Endothelial cell of umbilical vein (primary cell): ENCODE results near the gene NFIC. TPM values are rescaled to one million over a fixed set of nuclear protein-coding genes. Genes with fewer than 3 reads are reported as not detected.

Source experiments
- BruUV-seq: library from RNA; stranded (reverse); fragments of 400-500 nt; replicated peaks from 2 replicates; lab custom pipeline; 2021; lab: Mats Ljungman, UMichigan
- CTCF ChIA-PET: fragments of 300-600, 350-600 bp; sonication (Branson Sonifier 250); formaldehyde crosslinking; loops from one replicate; lab custom pipeline; 2021; ENCODE audit warnings: antibody characterized with exemption, inconsistent platforms; lab: Charles Lee
- POLR2A ChIA-PET: fragments of 300-600, 350-600 bp; sonication (Branson Sonifier 250); formaldehyde crosslinking; loops from one replicate; lab custom pipeline; 2021; ENCODE audit warnings: antibody characterized with exemption, inconsistent platforms; lab: Charles Lee
- DNase-seq: peaks from one replicate; pipeline ENCODE4 v3.0.0-alpha.2; 2011; ENCODE audit warnings: low read depth, low spot score
- FAIRE-seq: peaks from 2 replicates; lab custom pipeline; 2011; peaks lifted over from hg19 to GRCh38; lab: Jason Lieb, UNC
- H2AFZ ChIP-seq: 2 replicates; pipeline ENCODE4 v1.6.0; 2012; ENCODE audit warnings: low read depth, low read length, control low read depth, inconsistent platforms
- H3K27ac ChIP-seq: 2 replicates; pipeline ENCODE4 v1.5.1; 2011; ENCODE audit warnings: low read depth, mild to moderate bottlenecking, control low read depth, low read length, moderate library complexity; ENCODE audit not compliant: insufficient read depth
- H3K27me3 ChIP-seq, 2 experiments: 2 replicates each; pipeline versions ENCODE4 v1.6.0 to v1.6.1; 2011; ENCODE audit warnings: low read length in 2 of 2, mixed read lengths in 1 of 2; ENCODE audit not compliant: control insufficient read depth in 2 of 2, insufficient read depth in 2 of 2
- H3K36me3 ChIP-seq, 2 experiments: 2 replicates in 1 of 2; 3 replicates in 1 of 2; pipeline ENCODE4 v1.5.1; 2011; ENCODE audit warnings: low read length in 2 of 2, mild to moderate bottlenecking in 1 of 2, moderate library complexity in 1 of 2; ENCODE audit not compliant: control insufficient read depth in 2 of 2, insufficient read depth in 2 of 2; ENCODE audit errors: extremely low read depth in 1 of 2
- H3K4me1 ChIP-seq: 3 replicates; pipeline ENCODE4 v1.5.1; 2011; ENCODE audit warnings: mild to moderate bottlenecking, low read length; ENCODE audit not compliant: control insufficient read depth, insufficient read depth; ENCODE audit errors: extremely low read depth
- H3K4me2 ChIP-seq: 2 replicates; pipeline ENCODE4 v1.6.1; 2011; ENCODE audit warnings: low read length, control low read depth, mixed read lengths; ENCODE audit not compliant: insufficient read depth
- H3K4me3 ChIP-seq, 3 experiments: fragments of 200-600 bp in 1 of 3; sonication (generic), shearing (Covaris generic) in 1 of 3; replicated peaks in 1 of 3; 2 replicates each; pipeline ENCODE4 v1.5.1; 2011 to 2016; ENCODE audit warnings: control low read depth in 3 of 3, low read length in 3 of 3, mild to moderate bottlenecking in 2 of 3, inconsistent platforms in 1 of 3, low read depth in 1 of 3, moderate library complexity in 1 of 3; ENCODE audit not compliant: insufficient read depth in 1 of 3
- H3K79me2 ChIP-seq: 2 replicates; pipeline ENCODE4 v1.6.0; 2012; ENCODE audit warnings: low read length, inconsistent platforms; ENCODE audit not compliant: control insufficient read depth, insufficient read depth
- H3K9ac ChIP-seq: replicated peaks from 2 replicates; pipeline ENCODE3; 2011; ENCODE audit warnings: low read length, control low read depth; ENCODE audit not compliant: insufficient read depth; ENCODE audit errors: extremely low read depth
- H3K9me1 ChIP-seq: replicated peaks from 3 replicates; pipeline ENCODE4 v1.6.0; 2011; ENCODE audit warnings: mild to moderate bottlenecking, low read length; ENCODE audit not compliant: control insufficient read depth, insufficient read depth; ENCODE audit errors: extremely low read depth
- H3K9me3 ChIP-seq: replicated peaks from 2 replicates; pipeline ENCODE4 v1.5.1; 2012; ENCODE audit warnings: low read length, inconsistent platforms; ENCODE audit not compliant: control insufficient read depth, insufficient read depth
- H4K20me1 ChIP-seq: replicated peaks from 2 replicates; pipeline ENCODE3; 2011; ENCODE audit warnings: mild to moderate bottlenecking, low read length; ENCODE audit not compliant: control insufficient read depth, insufficient read depth; ENCODE audit errors: extremely low read depth
- EZH2 ChIP-seq: IDR thresholded peaks from 2 replicates; pipeline ENCODE4 v1.6.1; 2012; ENCODE audit warnings: borderline replicate concordance, low read depth, mild to moderate bottlenecking, moderate library complexity, low read length, inconsistent platforms; ENCODE audit not compliant: severe bottlenecking
- FOS ChIP-seq: IDR thresholded peaks from 2 replicates; pipeline ENCODE4 v1.6.1; 2011; ENCODE audit warnings: mild to moderate bottlenecking, low read length, moderate library complexity, borderline replicate concordance; ENCODE audit not compliant: insufficient read depth
- GATA2 ChIP-seq: IDR thresholded peaks from 2 replicates; pipeline ENCODE4 v1.7.0; 2011; ENCODE audit warnings: low read depth, mild to moderate bottlenecking, moderate library complexity, mixed read lengths, low read length; ENCODE audit not compliant: insufficient read length, insufficient read depth
- JUN ChIP-seq: IDR thresholded peaks from 2 replicates; pipeline ENCODE4 v1.6.1; 2011; ENCODE audit warnings: borderline replicate concordance, low read depth; ENCODE audit not compliant: insufficient read length, insufficient read depth
- MYC ChIP-seq: IDR thresholded peaks from one replicate; pipeline ENCODE4 v1.6.1; 2011; ENCODE audit warnings: mild to moderate bottlenecking, low read depth, low read length
- POLR2A ChIP-seq: IDR thresholded peaks from 2 replicates; pipeline ENCODE4 v1.6.1; 2012; ENCODE audit warnings: low read depth, mild to moderate bottlenecking, control low read depth, low read length
- POLR2AphosphoS5 ChIP-seq: IDR thresholded peaks from 2 replicates; pipeline ENCODE4 v1.6.1; 2012; ENCODE audit warnings: low read depth, mild to moderate bottlenecking, control low read depth, low read length, moderate library complexity; ENCODE audit not compliant: insufficient read depth
- dilution Hi-C: fragments of 300-500 bp; cut with MboI; formaldehyde crosslinking; loops from one replicate; pipeline ENCODE4 v1.15.0; 2019; ENCODE audit warnings: low sequenced_read_pairs; ENCODE audit not compliant: extremely low pct_ligation_motif_present
- intact Hi-C: fragments of 100-400 bp; cut with micrococcal nuclease; formaldehyde crosslinking; loops from one replicate; pipeline ENCODE4 v1.10.0; 2022
- polyA plus RNA-seq, 4 experiments: library from polyadenylated mRNA; depleted of rRNA in 3 of 4; stranded (reverse) in 3 of 4; unstranded in 1 of 4; fragments of >200 nt; gene quantifications; 2 replicates each; pipeline versions ENCODE4 v1.2.1 to v1.2.3, GENCODE V29; 2011 to 2012; ENCODE audit warnings: missing spikeins in 1 of 4
- total RNA-seq: library from RNA; stranded (reverse); gene quantifications from 2 replicates; pipeline ENCODE4 v1.2.3, GENCODE V29; 2021
- TF ChIP-seq, protein P1 (sequence below): IDR thresholded peaks from 2 replicates; pipeline ENCODE4 v1.6.1; 2011; ENCODE audit not compliant: insufficient read depth, insufficient read length
- TF ChIP-seq, protein P2 (sequence below), 2 donors: IDR thresholded peaks; 1 replicate in 1 of 2; 2 replicates in 1 of 2; pipeline ENCODE4 v1.5.1; 2011; ENCODE audit warnings: low read length in 2 of 2, mild to moderate bottlenecking in 2 of 2, moderate library complexity in 2 of 2, control low read depth in 1 of 2, inconsistent platforms in 1 of 2, low read depth in 1 of 2; ENCODE audit not compliant: insufficient read depth in 1 of 2; ENCODE audit errors: extremely low read depth in 1 of 2

The NFIC gene
- total and polyA plus RNA-seq, 2 donors (not counting 3 experiments of a cell fraction or from before 2014, with no cell fraction given): 11.4 to 133 TPM

DNA sequence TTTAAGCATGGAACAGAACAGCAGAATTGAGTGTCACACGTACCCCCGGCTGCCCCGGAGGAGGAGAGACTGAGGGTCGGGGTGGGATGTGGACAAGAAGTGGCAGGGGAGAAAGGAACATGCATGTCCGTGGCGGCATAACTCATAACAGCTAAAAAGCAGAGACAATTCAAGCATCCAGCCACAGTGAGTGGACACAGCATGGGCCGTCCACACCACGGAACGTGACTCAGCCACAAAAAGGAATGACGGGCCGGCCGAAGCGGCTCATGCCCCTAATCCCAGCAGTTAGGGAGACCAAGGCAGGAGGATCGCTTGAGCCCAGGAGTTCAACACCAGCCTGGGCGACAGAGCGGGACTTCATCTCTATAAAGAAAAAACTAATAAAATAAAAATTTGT lies 126.5 kb downstream of the NFIC start:
- Histone ChIP-seq H3K9me3 (no peaks in the 10 kb centered on the region), H3K4me1 (no peaks in the 10 kb centered on the region), H3K27me3 (no peaks in the 10 kb centered on the region), H3K27ac (no peak overlapping the region), H4K20me1 (no peaks in the 10 kb centered on the region), H3K9me1 (no peaks in the 10 kb centered on the region), H3K36me3 (peaks cover 0 to 18% of the 10 kb centered on the region in 2 experiments), H3K4me3 (no peak overlapping the region), H2AFZ (no peak overlapping the region), H3K9ac (no peak overlapping the region), H3K79me2 (peaks cover 9% of the 10 kb centered on the region), H3K4me2 (no peak overlapping the region)
- intact Hi-C loops: no loop called here
- TF ChIP-seq, protein P1, sequence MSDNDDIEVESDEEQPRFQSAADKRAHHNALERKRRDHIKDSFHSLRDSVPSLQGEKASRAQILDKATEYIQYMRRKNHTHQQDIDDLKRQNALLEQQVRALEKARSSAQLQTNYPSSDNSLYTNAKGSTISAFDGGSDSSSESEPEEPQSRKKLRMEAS: no peak
- no peak for TF ChIP-seq MYC
- no peak for TF ChIP-seq EZH2
- TF ChIP-seq GATA2: no peak
- TF ChIP-seq JUN: no peak
- TF ChIP-seq FOS: no peak
- no peak for TF ChIP-seq POLR2AphosphoS5
- TF ChIP-seq POLR2A: no peak
- TF ChIP-seq, protein P2, sequence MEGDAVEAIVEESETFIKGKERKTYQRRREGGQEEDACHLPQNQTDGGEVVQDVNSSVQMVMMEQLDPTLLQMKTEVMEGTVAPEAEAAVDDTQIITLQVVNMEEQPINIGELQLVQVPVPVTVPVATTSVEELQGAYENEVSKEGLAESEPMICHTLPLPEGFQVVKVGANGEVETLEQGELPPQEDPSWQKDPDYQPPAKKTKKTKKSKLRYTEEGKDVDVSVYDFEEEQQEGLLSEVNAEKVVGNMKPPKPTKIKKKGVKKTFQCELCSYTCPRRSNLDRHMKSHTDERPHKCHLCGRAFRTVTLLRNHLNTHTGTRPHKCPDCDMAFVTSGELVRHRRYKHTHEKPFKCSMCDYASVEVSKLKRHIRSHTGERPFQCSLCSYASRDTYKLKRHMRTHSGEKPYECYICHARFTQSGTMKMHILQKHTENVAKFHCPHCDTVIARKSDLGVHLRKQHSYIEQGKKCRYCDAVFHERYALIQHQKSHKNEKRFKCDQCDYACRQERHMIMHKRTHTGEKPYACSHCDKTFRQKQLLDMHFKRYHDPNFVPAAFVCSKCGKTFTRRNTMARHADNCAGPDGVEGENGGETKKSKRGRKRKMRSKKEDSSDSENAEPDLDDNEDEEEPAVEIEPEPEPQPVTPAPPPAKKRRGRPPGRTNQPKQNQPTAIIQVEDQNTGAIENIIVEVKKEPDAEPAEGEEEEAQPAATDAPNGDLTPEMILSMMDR (IDR thresholded peaks at IDR 0.05; ENCODE audit: extremely low read depth in 1 of 2, insufficient read depth in 1 of 2, low read depth in 1 of 2, low read length in 2 of 2): no peak
- CTCF ChIA-PET: interaction anchor here (1.1 to 3.3 kb wide), 2 partner anchors 8 to 10 kb away, joined by 3 to 20 read pairs; partner anchors contain the start of gene SMIM44
- POLR2A ChIA-PET: no interaction called here
- FAIRE-seq: no peak
- dilution Hi-C loops: no loop called here
- no TSS peak for BruUV-seq
- no peak for DNase-seq
